Progenitor cell of endocrine pancreas (in vitro differentiated cells): ENCODE measurements around the gene BSND. TPM values are rescaled to one million over a fixed set of nuclear protein-coding genes. Genes with fewer than 3 reads are reported as not detected.
A peak's percentile ranks its signal among the peaks of the same experiment; 100 is the strongest.

Experiments used
- DNase-seq: peaks from one replicate; pipeline ENCODE4 v3.0.0; 2021; ENCODE audit warnings: low spot score; ENCODE audit not compliant: unreplicated experiment
- H3K27ac Mint-ChIP-seq: 2 replicates; pipeline ENCODE4 v1.8.0; 2021; ENCODE audit warnings: mild to moderate bottlenecking, moderate library complexity, mixed read lengths
- H3K27me3 Mint-ChIP-seq: 2 replicates; pipeline ENCODE4 v1.8.0; 2021; ENCODE audit warnings: mixed read lengths
- H3K36me3 Mint-ChIP-seq: 2 replicates; pipeline ENCODE4 v1.8.0; 2022; ENCODE audit warnings: mixed read lengths; ENCODE audit not compliant: insufficient read depth
- H3K4me1 Mint-ChIP-seq: 2 replicates; pipeline ENCODE4 v1.8.0; 2021; ENCODE audit warnings: low read depth, mixed read lengths
- H3K4me3 Mint-ChIP-seq: 2 replicates; pipeline ENCODE4 v1.8.0; 2021; ENCODE audit warnings: low read depth, mild to moderate bottlenecking, moderate library complexity, mixed read lengths
- H3K9me3 Mint-ChIP-seq: 2 replicates; pipeline ENCODE4 v1.8.0; 2021; ENCODE audit warnings: low read depth, mixed read lengths
- CTCF ChIP-seq: fragments of 200-600 bp; sonication (generic); IDR thresholded peaks from one replicate; pipeline ENCODE4 v1.5.0; 2021; ENCODE audit warnings: antibody characterized with exemption, mild to moderate bottlenecking; ENCODE audit not compliant: unreplicated experiment
- total RNA-seq: library from RNA; stranded (reverse); gene quantifications from 2 replicates; pipeline ENCODE4 v1.2.1, GENCODE V29; 2021

The BSND gene
- total RNA-seq, 1 donor from 2014 or later, result not detected

- H3K36me3 Mint-ChIP-seq, result peaks cover 7% of the 10 kb centered on the region
- H3K4me1 Mint-ChIP-seq, result peaks cover 5% of the 10 kb centered on the region
- no peak overlapping the region for H3K27ac Mint-ChIP-seq
- no peak overlapping the region for H3K4me3 Mint-ChIP-seq
- peaks cover 19% of the 10 kb centered on the region for H3K27me3 Mint-ChIP-seq
- no peak for TF ChIP-seq CTCF
- no peak for DNase-seq
- H3K9me3 Mint-ChIP-seq, result no peaks in the 10 kb centered on the region
Measured at GRCh38 chr1:55045430-55045829, 46.7 kb downstream of the BSND start.

- Mint-ChIP-seq H3K4me3 (no peak overlapping the region), H3K27me3 (peaks cover 5% of the 10 kb centered on the region), H3K36me3 (peaks cover 2% of the 10 kb centered on the region), H3K27ac (no peak overlapping the region), H3K9me3 (no peaks in the 10 kb centered on the region), H3K4me1 (peaks cover 2% of the 10 kb centered on the region)
- DNase-seq, result no peak
- no peak for TF ChIP-seq CTCF
Measured at GRCh38 chr1:55046871-55047270, 48.1 kb downstream of the BSND start.

DNA sequence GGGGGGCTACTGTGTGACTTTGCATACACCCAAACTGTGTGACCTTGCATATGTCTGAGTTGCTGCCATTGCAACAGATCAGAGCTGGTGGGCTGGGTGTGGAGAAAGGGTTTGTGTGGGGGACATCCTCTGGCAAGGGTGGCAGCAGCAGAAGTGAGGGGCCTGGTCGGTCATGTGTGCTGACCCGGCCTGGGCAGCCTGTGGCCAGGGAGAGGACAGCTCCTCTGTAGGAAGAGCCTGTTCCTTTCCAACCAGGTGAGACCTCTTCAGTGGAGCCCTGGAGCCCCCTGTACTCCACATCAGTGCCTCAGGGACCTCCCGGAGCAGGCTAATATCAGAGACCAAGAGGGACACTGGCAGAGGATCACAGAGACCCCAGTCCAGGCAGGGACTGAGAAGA is 48.9 kb downstream of the BSND start:
- no peak for TF ChIP-seq CTCF
- H3K27me3 Mint-ChIP-seq, result no peaks in the 10 kb centered on the region
- H3K27ac Mint-ChIP-seq, result no peak overlapping the region
- no peak overlapping the region for H3K4me3 Mint-ChIP-seq
- peaks cover 2% of the 10 kb centered on the region for H3K36me3 Mint-ChIP-seq
- peaks cover 3% of the 10 kb centered on the region for H3K4me1 Mint-ChIP-seq
- H3K9me3 Mint-ChIP-seq, result no peaks in the 10 kb centered on the region
- no peak for DNase-seq

- H3K9me3 Mint-ChIP-seq, result no peaks in the 10 kb centered on the region
- H3K4me1 Mint-ChIP-seq, result peaks cover 11% of the 10 kb centered on the region
- H3K4me3 Mint-ChIP-seq, result no peak overlapping the region
- H3K27ac Mint-ChIP-seq, result peak overlapping the region; percentile 67
- no peak for DNase-seq
- H3K27me3 Mint-ChIP-seq, result no peaks in the 10 kb centered on the region
- TF ChIP-seq CTCF, result no peak
- H3K36me3 Mint-ChIP-seq, result peaks cover 2% of the 10 kb centered on the region
Measured at GRCh38 chr1:55048453-55049270, 49.9 kb downstream of the BSND start.

GRCh38 chr1:55049271-55049913 is 50.7 kb downstream of the BSND start:
- H3K36me3 Mint-ChIP-seq, result peaks cover 2% of the 10 kb centered on the region
- no peaks in the 10 kb centered on the region for H3K27me3 Mint-ChIP-seq
- no peaks in the 10 kb centered on the region for H3K9me3 Mint-ChIP-seq
- TF ChIP-seq CTCF, result no peak
- no peak for DNase-seq
- no peak overlapping the region for H3K4me3 Mint-ChIP-seq
- H3K4me1 Mint-ChIP-seq, result peaks cover 11% of the 10 kb centered on the region
- no peak overlapping the region for H3K27ac Mint-ChIP-seq
